T-cell (primary cell): ENCODE data around the gene EZR. TPM values are rescaled to one million over a fixed set of nuclear protein-coding genes. Genes with fewer than 3 reads are reported as not detected.

Experiments
- ATAC-seq, 4 experiments: fragments of 200-7000 bp in 3 of 4; fragments of 150-1000 bp in 1 of 4; cut with Tn5 transposase; replicated peaks in 1 of 4; 1 replicate in 3 of 4; 2 replicates in 1 of 4; pipeline ENCODE4 v1.10.0; 2021; ENCODE audit warnings: moderate library complexity in 3 of 4, mild to moderate bottlenecking in 2 of 4, moderate number of reproducible peaks in 1 of 4
- CTCF ChIA-PET, 2 donors: fragments of 300-600 bp; sonication (Branson Sonifier 250); formaldehyde crosslinking; loops; one replicate each; lab custom pipeline; 2022; ENCODE audit warnings: antibody characterized with exemption in 2 of 2; lab: Charles Lee
- POLR2A ChIA-PET, 2 donors: fragments of 300-600 bp; sonication (Branson Sonifier 250); formaldehyde crosslinking; loops; one replicate each; lab custom pipeline; 2022; ENCODE audit warnings: antibody characterized with exemption in 2 of 2; lab: Charles Lee
- DNase-seq, 35 experiments: peaks; one replicate each; pipeline versions ENCODE4 v3.0.0 to v3.0.0-alpha.2; 2013 to 2023
- H3K27ac ChIP-seq: one replicate; pipeline ENCODE4 v1.5.1; 2013; ENCODE audit warnings: low read length
- H3K27me3 ChIP-seq, 2 experiments: replicated peaks in 1 of 2; 1 replicate in 1 of 2; 2 replicates in 1 of 2; pipeline versions ENCODE4 v1.6.1 to v1.7.0; 2013; ENCODE audit warnings: low read length in 1 of 2, mixed read lengths in 1 of 2; ENCODE audit not compliant: control insufficient read depth in 2 of 2, insufficient read depth in 2 of 2; ENCODE audit errors: extremely low read depth in 1 of 2
- H3K36me3 ChIP-seq, 2 donors: 1 replicate in 1 of 2; 2 replicates in 1 of 2; pipeline versions ENCODE4 v1.6.1 to v1.7.0; 2013; ENCODE audit warnings: low read length in 1 of 2; ENCODE audit not compliant: control insufficient read depth in 2 of 2, insufficient read depth in 1 of 2; ENCODE audit errors: extremely low read depth in 1 of 2
- H3K4me1 ChIP-seq, 2 experiments: 1 replicate in 1 of 2; 2 replicates in 1 of 2; pipeline versions ENCODE4 v1.6.1 to v1.7.0; 2013; ENCODE audit warnings: low read length in 2 of 2, mixed read lengths in 1 of 2; ENCODE audit not compliant: insufficient read depth in 2 of 2, control insufficient read depth in 1 of 2; ENCODE audit errors: extremely low read depth in 1 of 2
- H3K4me3 ChIP-seq, 2 donors: 1 replicate in 1 of 2; 2 replicates in 1 of 2; pipeline versions ENCODE4 v1.5.1 to v1.7.0; 2013; ENCODE audit warnings: mild to moderate bottlenecking in 2 of 2, low read length in 1 of 2, moderate library complexity in 1 of 2; ENCODE audit not compliant: control insufficient read depth in 1 of 2; ENCODE audit errors: extremely low read depth in 1 of 2
- H3K9me3 ChIP-seq: 2 replicates; pipeline ENCODE4 v1.7.0; 2013
- H3K27ac Mint-ChIP-seq, 2 donors: one replicate each; pipeline ENCODE4 v1.8.0; 2020 to 2021; ENCODE audit warnings: mild to moderate bottlenecking in 2 of 2, mixed read lengths in 2 of 2
- H3K27me3 Mint-ChIP-seq, 2 donors: one replicate each; pipeline ENCODE4 v1.8.0; 2021 to 2022; ENCODE audit warnings: mixed read lengths in 2 of 2
- H3K36me3 Mint-ChIP-seq: one replicate; pipeline ENCODE4 v1.8.0; 2021; ENCODE audit warnings: mixed read lengths
- H3K4me1 Mint-ChIP-seq, 3 donors: one replicate each; pipeline ENCODE4 v1.8.0; 2020 to 2022; ENCODE audit warnings: mixed read lengths in 3 of 3, mild to moderate bottlenecking in 1 of 3
- H3K4me3 Mint-ChIP-seq, 3 donors: one replicate each; pipeline ENCODE4 v1.8.0; 2020 to 2022; ENCODE audit warnings: mild to moderate bottlenecking in 3 of 3, mixed read lengths in 3 of 3, moderate library complexity in 3 of 3
- H3K9me3 Mint-ChIP-seq, 3 donors: one replicate each; pipeline ENCODE4 v1.8.0; 2020 to 2022; ENCODE audit warnings: mixed read lengths in 3 of 3
- WGBS: methylation state at CpG from one replicate; pipeline ENCODE4 v1.1.5; 2013; ENCODE audit warnings: missing lambda C conversion rate; ENCODE audit not compliant: insufficient coverage; 5-methylcytosine and 5-hydroxymethylcytosine counted together
- total RNA-seq, 35 experiments: library from RNA in 6 of 35; stranded (reverse) in 6 of 35; fragments of 120-200 nt in 1 of 35; gene quantifications; one replicate each; pipeline versions ENCODE4 v1.2.1 to v1.2.4 and lab custom pipeline; 2013 to 2026

EZR gene
- total RNA-seq, 5 donors from 2014 or later (not counting 1 experiment from before 2014, with no cell fraction given) = 176 to 286 (median 272) TPM

DNA sequence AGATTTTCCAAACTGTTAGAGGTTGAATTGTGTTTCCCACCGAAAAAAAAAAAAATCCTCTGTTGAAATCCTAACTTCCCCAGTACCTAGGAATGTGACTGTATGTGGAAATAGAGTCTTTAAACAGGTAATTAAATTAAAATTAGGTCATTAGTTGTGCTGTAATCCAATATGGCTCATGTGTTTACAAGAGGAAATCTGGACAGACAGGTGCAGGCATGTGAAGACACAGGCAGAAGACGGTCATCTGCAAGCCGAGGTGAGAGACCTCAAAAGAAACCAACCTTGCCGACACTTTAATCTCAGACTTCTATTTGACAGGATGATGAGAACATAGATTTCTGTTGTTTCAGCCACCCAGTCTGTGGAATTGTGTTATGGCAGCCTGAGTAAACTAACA, 28.6 kb upstream of the EZR start:
- H3K27me3 ChIP-seq = no peaks in the 10 kb centered on the region
- no CpG with 5 or more reads among the region's 4 CpGs for WGBS
- Mint-ChIP-seq H3K9me3 (peaks cover 0 to 3% (median 2%) of the 10 kb centered on the region in 3 donors), H3K27me3 (no peaks in the 10 kb centered on the region), H3K4me3 (no peak overlapping the region), H3K36me3 (no peaks in the 10 kb centered on the region), H3K4me1 (peaks cover 22 to 32% (median 28%) of the 10 kb centered on the region in 3 donors), H3K27ac (peak overlapping the region in 1 of 2 donors; percentile 48)
- no peak overlapping the region for H3K4me3 ChIP-seq
- POLR2A ChIA-PET = no interaction called here
- DNase-seq (no peak), ATAC-seq (no peak)
- no peak overlapping the region for H3K27ac ChIP-seq
- H3K36me3 ChIP-seq = no peaks in the 10 kb centered on the region
- no peaks in the 10 kb centered on the region for H3K9me3 ChIP-seq
- peaks cover 15 to 26% of the 10 kb centered on the region in 2 experiments for H3K4me1 ChIP-seq
- CTCF ChIA-PET = no interaction called here

DNA sequence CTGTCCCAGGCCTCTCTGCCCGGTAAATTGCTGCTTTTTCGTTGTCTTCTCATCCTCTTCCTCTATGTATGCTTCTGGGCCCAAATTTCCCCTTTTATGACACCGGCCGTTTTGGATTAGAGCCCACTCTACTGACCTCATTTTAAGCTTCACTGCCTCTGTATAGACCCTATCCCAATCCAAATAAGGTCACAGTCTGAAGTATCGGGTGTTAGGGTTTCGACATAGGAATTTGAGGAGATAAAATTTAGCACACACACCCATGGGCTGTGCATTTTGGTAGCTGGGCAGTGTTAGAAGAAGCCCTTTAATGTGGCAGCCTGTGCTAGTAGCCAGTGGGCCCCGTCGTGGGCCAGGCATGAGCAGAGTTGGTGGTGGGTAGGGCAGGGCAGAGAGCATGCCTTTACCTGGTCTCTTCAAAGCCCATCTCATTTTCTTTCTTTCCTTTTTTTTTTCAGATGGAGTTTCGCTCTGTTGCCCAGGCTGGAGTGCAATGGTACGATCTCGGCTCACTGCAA, 27.9 kb upstream of the EZR start:
- no peaks in the 10 kb centered on the region for H3K27me3 Mint-ChIP-seq
- Histone ChIP-seq H3K9me3 (no peaks in the 10 kb centered on the region), H3K27ac (no peak overlapping the region), H3K36me3 (no peaks in the 10 kb centered on the region), H3K27me3 (no peaks in the 10 kb centered on the region), H3K4me1 (peaks cover 12 to 20% of the 10 kb centered on the region in 2 experiments), H3K4me3 (no peak overlapping the region)
- H3K9me3 Mint-ChIP-seq = peaks cover 0 to 4% (median 4%) of the 10 kb centered on the region in 3 donors
- no peak overlapping the region for H3K4me3 Mint-ChIP-seq
- H3K4me1 Mint-ChIP-seq = peaks cover 22 to 32% (median 28%) of the 10 kb centered on the region in 3 donors
- ATAC-seq = no peak
- peak overlapping the region; percentile 1 to 48 for H3K27ac Mint-ChIP-seq
- no peak for DNase-seq
- H3K36me3 Mint-ChIP-seq = no peaks in the 10 kb centered on the region
- 100% methylated on average over 3 of the region's 11 CpGs for WGBS
- ChIA-PET POLR2A (interaction anchor here in 1 of 2 donors (0.6 kb wide), 2 partner anchors 28 to 73 kb away, joined by 6 to 9 read pairs; partner anchors contain the start of gene EZR), CTCF (interaction anchor here (0.7 to 2.3 kb wide), 2 partner anchors 8 to 23 kb away, joined by 3 to 8 read pairs; no protein-coding TSS in a partner anchor)

DNA sequence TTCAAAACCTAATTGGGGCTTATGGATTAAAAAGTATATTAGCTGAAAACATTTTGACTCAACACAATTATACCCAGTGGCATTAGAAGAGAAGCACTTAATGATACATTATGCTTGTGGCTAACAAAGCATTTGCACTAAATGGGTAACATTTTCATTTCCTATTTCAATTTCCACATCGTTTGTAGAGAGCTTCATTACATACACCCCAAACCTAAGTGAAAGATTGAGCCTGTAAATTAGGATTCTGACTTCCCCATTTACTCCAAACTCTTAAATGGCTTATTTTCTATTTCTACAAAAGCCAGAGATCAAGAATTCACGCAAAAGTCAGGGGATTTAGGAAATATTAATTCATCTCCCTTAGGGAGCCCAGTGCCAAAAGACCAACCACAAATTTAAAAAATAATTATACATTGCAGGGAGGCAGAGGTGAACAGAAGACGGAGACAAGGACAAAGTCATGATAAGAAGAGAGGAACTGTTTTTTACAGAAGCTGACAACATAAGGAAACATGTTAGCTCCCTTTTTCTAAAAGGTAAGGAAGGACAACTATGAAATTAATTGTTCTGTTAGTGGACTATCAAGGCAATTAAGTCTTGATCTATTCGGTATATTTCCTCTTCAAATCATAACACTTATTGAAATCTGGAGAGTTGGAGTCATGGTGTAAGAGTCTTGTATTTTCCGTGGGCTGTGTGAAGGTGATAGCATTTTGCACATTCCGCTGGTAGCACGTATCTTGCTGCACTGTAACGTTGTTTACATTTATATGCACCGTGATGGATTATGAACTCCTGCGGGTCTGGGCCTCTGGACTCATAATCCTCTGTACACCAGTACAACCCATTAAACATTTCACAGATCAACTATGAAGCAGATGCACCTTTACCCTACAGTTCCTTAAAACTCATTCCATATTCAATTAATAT, 24.8 kb upstream of the EZR start:
- DNase-seq = no peak
- peaks cover 3% of the 10 kb centered on the region for H3K36me3 Mint-ChIP-seq
- 92% methylated on average over 5 of the region's 10 CpGs for WGBS
- H3K9me3 ChIP-seq = no peaks in the 10 kb centered on the region
- H3K4me3 Mint-ChIP-seq = no peak overlapping the region
- no peaks in the 10 kb centered on the region for H3K27me3 ChIP-seq
- POLR2A ChIA-PET = interaction anchor here (0.6 to 2.5 kb wide), 9 partner anchors 10 to 153 kb away, joined by 3 to 13 read pairs (median 3); no protein-coding TSS in a partner anchor
- no peaks in the 10 kb centered on the region for H3K4me1 ChIP-seq
- CTCF ChIA-PET = interaction anchor here in 1 of 2 donors (0.6 to 1.0 kb wide), 3 partner anchors 10 to 147 kb away, joined by 3 read pairs; no protein-coding TSS in a partner anchor
- H3K36me3 ChIP-seq = no peaks in the 10 kb centered on the region
- ATAC-seq = no peak
- H3K27ac ChIP-seq = no peak overlapping the region
- peaks cover 4 to 9% (median 4%) of the 10 kb centered on the region in 3 donors for H3K9me3 Mint-ChIP-seq
- peak overlapping the region in 1 of 2 donors; percentile 36 for H3K27ac Mint-ChIP-seq
- H3K4me1 Mint-ChIP-seq = peaks cover 5 to 17% (median 8%) of the 10 kb centered on the region in 3 donors
- no peak overlapping the region for H3K4me3 ChIP-seq
- no peaks in the 10 kb centered on the region for H3K27me3 Mint-ChIP-seq

DNA sequence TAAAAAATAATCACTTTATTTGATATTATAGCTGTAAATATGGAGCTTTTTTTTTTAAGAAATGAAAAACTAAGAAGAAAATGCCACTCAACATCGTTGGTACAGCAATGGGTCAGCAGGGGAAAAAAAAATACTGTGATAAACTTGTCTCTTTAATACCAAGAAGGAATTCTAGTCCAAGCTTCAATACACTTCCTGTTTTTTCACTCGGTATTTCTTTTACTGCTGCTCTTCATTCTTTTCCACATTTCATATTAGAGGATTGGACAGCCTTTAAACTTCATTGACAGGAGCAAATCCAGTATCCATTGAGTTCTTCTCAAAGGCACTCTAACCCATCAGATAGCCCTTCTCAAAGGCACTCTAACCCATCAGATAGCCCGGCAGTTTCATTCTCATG, 22.2 kb upstream of the EZR start:
- H3K27me3 ChIP-seq = peaks cover 0 to 5% of the 10 kb centered on the region in 2 experiments
- no peaks in the 10 kb centered on the region for H3K27me3 Mint-ChIP-seq
- no peaks in the 10 kb centered on the region for H3K9me3 ChIP-seq
- no peak overlapping the region for H3K4me3 Mint-ChIP-seq
- no peak overlapping the region for H3K27ac Mint-ChIP-seq
- ChIA-PET POLR2A (interaction anchor here (0.6 to 1.1 kb wide), 5 partner anchors 17 to 640 kb away, joined by 3 to 4 read pairs (median 3); partner anchors contain the start of gene EZR (in 1 of the 2)), CTCF (interaction anchor here in 1 of 2 donors (1.2 kb wide), 1 partner anchor 28 kb away, joined by 5 read pairs; no protein-coding TSS in a partner anchor)
- peaks cover 4 to 9% (median 4%) of the 10 kb centered on the region in 3 donors for H3K9me3 Mint-ChIP-seq
- H3K36me3 ChIP-seq = no peaks in the 10 kb centered on the region
- H3K27ac ChIP-seq = no peak overlapping the region
- ATAC-seq (no peak), DNase-seq (no peak)
- peaks cover 0 to 11% (median 0%) of the 10 kb centered on the region in 3 donors for H3K4me1 Mint-ChIP-seq
- H3K4me3 ChIP-seq = no peak overlapping the region
- WGBS = no CpG with 5 or more reads among the region's 3 CpGs
- H3K4me1 ChIP-seq = no peaks in the 10 kb centered on the region
- peaks cover 3% of the 10 kb centered on the region for H3K36me3 Mint-ChIP-seq

DNA sequence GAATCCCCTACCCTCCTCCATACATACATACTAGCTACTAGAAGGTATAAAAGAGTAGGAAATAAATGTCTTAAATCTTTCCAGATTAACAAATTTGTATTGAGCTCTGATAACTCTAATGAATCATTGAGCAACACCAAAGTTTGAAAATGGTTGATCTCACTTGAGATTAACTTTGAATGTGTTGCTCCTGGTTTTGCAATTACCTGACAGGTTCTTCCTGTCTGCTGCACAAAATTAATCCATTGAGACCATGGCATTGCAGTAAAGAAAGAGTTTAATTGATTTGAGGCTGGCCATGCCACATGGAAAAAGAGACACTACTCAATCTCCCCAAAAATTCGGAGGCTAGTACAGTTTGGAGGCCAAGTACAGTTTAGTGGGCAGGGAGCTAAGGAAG, 21.3 kb upstream of the EZR start:
- Mint-ChIP-seq H3K9me3 (peaks cover 4 to 9% (median 4%) of the 10 kb centered on the region in 3 donors), H3K4me3 (no peak overlapping the region), H3K27me3 (peaks cover 0 to 2% of the 10 kb centered on the region in 2 donors), H3K36me3 (peaks cover 3% of the 10 kb centered on the region), H3K27ac (peak overlapping the region in 1 of 2 donors; percentile 28), H3K4me1 (peaks cover 0 to 13% (median 4%) of the 10 kb centered on the region in 3 donors)
- ChIA-PET CTCF (interaction anchor here in 1 of 2 donors (0.6 kb wide), 1 partner anchor 782 kb away, joined by 3 read pairs; no protein-coding TSS in a partner anchor), POLR2A (interaction anchor here in 1 of 2 donors (0.9 to 1.1 kb wide), 2 partner anchors 21 to 26 kb away, joined by 3 to 6 read pairs; partner anchors contain the start of gene EZR)
- DNase-seq (no peak), ATAC-seq (no peak)
- peaks cover 0 to 12% of the 10 kb centered on the region in 2 experiments for H3K27me3 ChIP-seq
- no CpG with 5 or more reads among the region's 1 CpG for WGBS
- no peaks in the 10 kb centered on the region for H3K9me3 ChIP-seq
- H3K27ac ChIP-seq = no peak overlapping the region
- H3K4me1 ChIP-seq = no peaks in the 10 kb centered on the region
- H3K36me3 ChIP-seq = no peaks in the 10 kb centered on the region
- no peak overlapping the region for H3K4me3 ChIP-seq

DNA sequence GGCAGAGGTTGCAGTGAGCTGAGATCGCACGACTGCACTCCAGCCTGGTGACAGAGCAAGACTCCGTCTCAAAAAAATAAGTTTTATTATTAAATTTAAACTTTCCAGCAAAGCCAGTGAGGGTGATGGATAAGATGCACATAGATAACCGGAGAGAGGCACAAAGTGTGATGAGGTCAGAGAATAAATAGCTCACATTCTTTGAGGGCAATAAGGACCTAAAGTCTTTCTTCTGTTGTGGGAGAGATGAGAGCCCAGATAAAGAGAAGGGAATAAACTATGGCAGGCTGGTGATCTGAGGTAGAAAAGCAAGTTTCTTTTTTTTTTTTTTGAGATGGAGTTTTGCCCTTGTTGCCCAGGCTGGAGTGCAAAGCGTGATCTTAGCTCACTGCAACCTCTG, 20.6 kb upstream of the EZR start:
- no peaks in the 10 kb centered on the region for H3K36me3 ChIP-seq
- Mint-ChIP-seq H3K27ac (no peak overlapping the region), H3K4me3 (no peak overlapping the region), H3K36me3 (peaks cover 3% of the 10 kb centered on the region), H3K9me3 (peaks cover 4 to 9% (median 4%) of the 10 kb centered on the region in 3 donors), H3K4me1 (peaks cover 0 to 13% (median 8%) of the 10 kb centered on the region in 3 donors), H3K27me3 (peaks cover 2 to 6% of the 10 kb centered on the region in 2 donors)
- no peaks in the 10 kb centered on the region for H3K9me3 ChIP-seq
- WGBS = 80% methylated on average over 1 of the region's 5 CpGs
- no peak overlapping the region for H3K27ac ChIP-seq
- POLR2A ChIA-PET = interaction anchor here in 1 of 2 donors (0.9 kb wide), 1 partner anchor 27 kb away, joined by 6 read pairs; no protein-coding TSS in a partner anchor
- DNase-seq = no peak
- H3K4me1 ChIP-seq = no peaks in the 10 kb centered on the region
- peaks cover 0 to 16% of the 10 kb centered on the region in 2 experiments for H3K27me3 ChIP-seq
- ATAC-seq = no peak
- CTCF ChIA-PET = interaction anchor here in 1 of 2 donors (0.6 kb wide), 1 partner anchor 783 kb away, joined by 3 read pairs; no protein-coding TSS in a partner anchor
- H3K4me3 ChIP-seq = no peak overlapping the region
